ENCODE results near the gene THOC7. TPM values are rescaled to one million over a fixed set of nuclear protein-coding genes. Genes with fewer than 3 reads are reported as not detected.

THOC7 gene
- total RNA-seq, 2 donors from 2014 or later, result 65.9 to 72.0 TPM

- ATAC-seq (no peak), DNase-seq (no peak)
- intact Hi-C loops (cut with DNase I), result no loop called here
Measured at GRCh38 chr3:63851287-63851686, 12.3 kb downstream of the THOC7 start.

- no peak for ATAC-seq
Measured at GRCh38 chr3:63849175-63849574, 14.4 kb downstream of the THOC7 start.

GRCh38 chr3:63847718-63848450 is 15.7 kb downstream of the THOC7 start:
- ATAC-seq (no peak), DNase-seq (no peak)
- intact Hi-C loops (cut with DNase I), result no loop called here

More at GRCh38 chr3:63849175-63849574, 14.4 kb downstream of the THOC7 start:
- no peak for DNase-seq
- intact Hi-C loops (cut with DNase I), result no loop called here

GRCh38 chr3:63845215-63845614 is 18.4 kb downstream of the THOC7 start:
- ATAC-seq (peak; percentile 53 to 55), DNase-seq (no peak)
- intact Hi-C loops (cut with DNase I), result no loop called here

GRCh38 chr3:63842127-63842526 is 21.5 kb downstream of the THOC7 start:
- DNase-seq (no peak), ATAC-seq (no peak)
- intact Hi-C loops (cut with DNase I), result no loop called here

GRCh38 chr3:63841704-63842103 is 21.9 kb downstream of the THOC7 start:
- DNase-seq, result no peak
- intact Hi-C loops (cut with DNase I), result no loop called here
- ATAC-seq, result no peak

GRCh38 chr3:63832395-63832794 is 31.2 kb downstream of the THOC7 start:
- ATAC-seq (no peak), DNase-seq (no peak)
- intact Hi-C loops (cut with DNase I), result no loop called here

GRCh38 chr3:63830526-63830925 is 33.1 kb downstream of the THOC7 start:
- intact Hi-C loops (cut with DNase I), result no loop called here
- ATAC-seq, result no peak
- no peak for DNase-seq

- no peak for ATAC-seq
- intact Hi-C loops (cut with DNase I), result no loop called here
- DNase-seq, result no peak
Measured at GRCh38 chr3:63824309-63824708, 39.3 kb downstream of the THOC7 start.

- ATAC-seq (no peak), DNase-seq (no peak)
- intact Hi-C loops (cut with DNase I), result loop anchor here in 1 of 2 donors (5.0 kb wide), 1 partner anchor 467 kb away; no protein-coding TSS in a partner anchor
Measured at GRCh38 chr3:63819151-63819398, 44.5 kb downstream of the THOC7 start, which contains the start of gene C3orf49. Gene C3orf49, plus strand, starts transcription at chr3:63819299. Its CDS starts 173 bp downstream, at chr3:63819472.

- peak; percentile 51 to 63 for ATAC-seq
- intact Hi-C loops (cut with DNase I), result loop anchor here (1.0 to 5.0 kb wide), 2 partner anchors 466 to 467 kb away; no protein-coding TSS in a partner anchor
- peak; percentile 50 for DNase-seq
Measured at GRCh38 chr3:63818282-63819150, 45.1 kb downstream of the THOC7 start.

- no peak for ATAC-seq
- no peak for DNase-seq
- intact Hi-C loops (cut with DNase I), result loop anchor here in 1 of 2 donors (5.0 kb wide), 1 partner anchor 465 kb away; no protein-coding TSS in a partner anchor
Measured at GRCh38 chr3:63817225-63817624, 46.4 kb downstream of the THOC7 start.

GRCh38 chr3:63814237-63814636 is 49.4 kb downstream of the THOC7 start:
- intact Hi-C loops (cut with DNase I), result no loop called here
- DNase-seq (no peak), ATAC-seq (no peak)

GRCh38 chr3:63809607-63810006 is 54.0 kb downstream of the THOC7 start:
- ATAC-seq, result no peak
- intact Hi-C loops (cut with DNase I), result no loop called here
- no peak for DNase-seq

GRCh38 chr3:63808633-63809032 is 55.0 kb downstream of the THOC7 start:
- no peak for ATAC-seq
- intact Hi-C loops (cut with DNase I), result no loop called here
- DNase-seq, result no peak

GRCh38 chr3:63807961-63808565 is 55.5 kb downstream of the THOC7 start:
- ATAC-seq, result no peak

GRCh38 chr3:63803911-63804310 is 59.7 kb downstream of the THOC7 start:
- intact Hi-C loops (cut with DNase I), result no loop called here
- no peak for DNase-seq
- ATAC-seq, result no peak

More at GRCh38 chr3:63807961-63808565, 55.5 kb downstream of the THOC7 start:
- intact Hi-C loops (cut with DNase I), result no loop called here
- DNase-seq, result no peak

GRCh38 chr3:63800097-63800496 is 63.5 kb downstream of the THOC7 start:
- intact Hi-C loops (cut with DNase I), result no loop called here
- ATAC-seq, result no peak
- DNase-seq, result no peak

- DNase-seq (no peak), ATAC-seq (no peak)
- intact Hi-C loops (cut with DNase I), result no loop called here
Measured at GRCh38 chr3:63798949-63799348, 64.7 kb downstream of the THOC7 start.

GRCh38 chr3:63798544-63798943 is 65.1 kb downstream of the THOC7 start:
- ATAC-seq, result no peak
- intact Hi-C loops (cut with DNase I), result no loop called here
- DNase-seq, result no peak

Measured in left cardiac atrium (tissue), 4 donors.